Measurements from ENCODE around the gene HPS5. TPM values are rescaled to one million over a fixed set of nuclear protein-coding genes. Genes with fewer than 3 reads are reported as not detected.
"Not testable (repeated sequence)": the region's sequence is repeated elsewhere in the genome, so short reads cannot be mapped to it uniquely, and the experiment has no call there.

The HPS5 gene
- total RNA-seq, 2 experiments from 2014 or later: 15.8 to 18.0 TPM

DNA sequence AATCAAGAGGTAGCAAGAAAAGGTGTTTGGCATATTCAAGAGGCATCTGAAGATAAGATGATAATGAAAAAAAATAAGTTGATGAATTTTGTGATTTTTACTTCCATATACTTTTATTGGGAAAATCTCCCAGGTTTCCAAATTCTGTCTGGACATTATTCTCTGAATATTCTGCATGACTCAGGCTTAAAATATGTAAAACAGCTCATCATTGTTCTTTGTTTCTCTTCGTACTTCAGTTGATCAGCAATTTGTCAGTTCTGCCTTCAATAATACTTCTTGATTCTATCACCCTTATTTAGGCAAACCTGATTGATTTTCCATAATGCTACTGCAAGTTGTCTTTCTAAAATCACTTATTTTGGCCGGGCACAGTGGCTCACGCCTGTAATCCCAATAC, 30.6 kb upstream of the HPS5 start:
- Mint-ChIP-seq H3K4me1 (ENCODE audit: low read depth) (no peaks in the 10 kb centered on the region), H3K36me3 (ENCODE audit: low read depth) (peaks cover 48% of the 10 kb centered on the region), H3K9me3 (ENCODE audit: insufficient read depth) (no peaks in the 10 kb centered on the region), H3K27ac (no peak overlapping the region), H3K4me3 (no peak overlapping the region), H3K27me3 (ENCODE audit: low read depth) (no peaks in the 10 kb centered on the region)
- ChIA-PET POLR2A (no interaction called here), CTCF (no interaction called here)
- DNase-seq (no peak), ATAC-seq (no peak)

- Mint-ChIP-seq H3K4me3 (no peak overlapping the region), H3K4me1 (ENCODE audit: low read depth) (no peaks in the 10 kb centered on the region), H3K27me3 (ENCODE audit: low read depth) (no peaks in the 10 kb centered on the region), H3K27ac (no peak overlapping the region), H3K36me3 (ENCODE audit: low read depth) (peaks cover 38% of the 10 kb centered on the region), H3K9me3 (ENCODE audit: insufficient read depth) (no peaks in the 10 kb centered on the region)
- POLR2A ChIA-PET: interaction anchor here (0.6 kb wide), 1 partner anchor 36 kb away, joined by 3 read pairs; no protein-coding TSS in a partner anchor
- CTCF ChIA-PET: interaction anchor here (1.4 to 1.9 kb wide), 2 partner anchors 16 to 104 kb away, joined by 4 to 8 read pairs; no protein-coding TSS in a partner anchor
- ATAC-seq (no peak), DNase-seq (no peak)
Measured at GRCh38 chr11:18347471-18348125, 25.7 kb upstream of the HPS5 start.

GRCh38 chr11:18332891-18333290, 11.0 kb upstream of the HPS5 start:
- ChIA-PET POLR2A (interaction anchor here (1.6 kb wide), 1 partner anchor 61 kb away, joined by 4 read pairs; the partner anchor contains the start of gene LDHA), CTCF (interaction anchor here (1.9 to 3.7 kb wide), 2 partner anchors 62 to 89 kb away, joined by 6 to 13 read pairs; partner anchors contain the start of gene LDHA)
- Mint-ChIP-seq H3K27me3 (ENCODE audit: low read depth) (no peaks in the 10 kb centered on the region), H3K4me1 (ENCODE audit: low read depth) (peaks cover 37% of the 10 kb centered on the region), H3K36me3 (ENCODE audit: low read depth) (peaks cover 59% of the 10 kb centered on the region), H3K4me3 (no peak overlapping the region), H3K27ac (peak overlapping the region; percentile 35), H3K9me3 (ENCODE audit: insufficient read depth) (no peaks in the 10 kb centered on the region)
- ATAC-seq (no peak), DNase-seq (no peak)

DNA sequence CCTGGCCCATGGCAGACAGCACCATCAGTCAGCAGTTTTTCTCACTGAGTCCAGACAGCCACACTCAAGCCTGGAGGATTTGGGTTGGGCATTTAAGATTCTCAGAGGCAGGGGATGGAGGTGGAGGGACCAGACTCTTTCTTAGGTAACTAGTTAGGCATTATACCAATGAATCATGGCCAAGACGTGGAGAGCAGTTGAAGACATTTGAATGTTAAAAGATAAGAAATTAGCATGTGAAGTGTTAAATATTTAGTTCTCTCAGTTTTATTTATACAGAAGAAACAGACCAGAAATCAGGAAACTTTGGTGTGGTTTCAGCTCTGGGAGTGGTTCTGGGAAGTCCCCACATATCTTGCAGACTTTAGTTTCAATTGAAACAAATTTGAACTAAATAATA, 10.4 kb upstream of the HPS5 start:
- Mint-ChIP-seq H3K36me3 (ENCODE audit: low read depth) (peaks cover 58% of the 10 kb centered on the region), H3K4me1 (ENCODE audit: low read depth) (peaks cover 37% of the 10 kb centered on the region), H3K27ac (peak overlapping the region; percentile 84), H3K9me3 (ENCODE audit: insufficient read depth) (no peaks in the 10 kb centered on the region), H3K27me3 (ENCODE audit: low read depth) (no peaks in the 10 kb centered on the region), H3K4me3 (no peak overlapping the region)
- DNase-seq (no peak), ATAC-seq (peak; percentile 46)
- ChIA-PET POLR2A (interaction anchor here (0.7 to 2.3 kb wide), 3 partner anchors 10 to 62 kb away, joined by 3 to 10 read pairs (median 4); partner anchors contain the start of genes GTF2H1, HPS5 and LDHA), CTCF (interaction anchor here (1.9 to 3.7 kb wide), 2 partner anchors 62 to 88 kb away, joined by 6 to 13 read pairs; partner anchors contain the start of gene LDHA)

DNA sequence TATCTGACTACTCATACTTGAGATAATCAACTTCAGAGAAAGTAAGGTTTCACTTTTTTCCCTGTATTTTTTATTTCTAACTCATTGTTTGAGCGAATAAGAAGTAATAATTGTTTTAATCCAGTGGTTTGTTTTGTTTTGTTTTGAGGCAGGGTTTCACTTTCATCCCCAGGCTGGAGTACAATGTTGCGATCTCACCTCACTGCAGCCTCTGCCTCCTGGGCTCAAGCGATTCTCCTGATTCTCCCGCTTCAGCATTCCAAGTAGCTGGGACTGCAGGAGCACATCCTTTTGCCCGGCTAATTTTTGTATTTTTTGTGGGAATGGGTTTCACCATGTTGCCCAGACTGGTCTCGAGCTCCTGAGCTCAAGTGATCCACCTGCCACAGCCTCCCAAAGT, 9.0 kb upstream of the HPS5 start:
- Mint-ChIP-seq H3K4me1 (ENCODE audit: low read depth) (peaks cover 41% of the 10 kb centered on the region), H3K9me3 (ENCODE audit: insufficient read depth) (no peaks in the 10 kb centered on the region), H3K36me3 (ENCODE audit: low read depth) (peaks cover 61% of the 10 kb centered on the region), H3K27ac (no peak overlapping the region), H3K27me3 (ENCODE audit: low read depth) (no peaks in the 10 kb centered on the region), H3K4me3 (no peak overlapping the region)
- no peak for DNase-seq
- ATAC-seq: no peak
- CTCF ChIA-PET: interaction anchor here (3.7 kb wide), 1 partner anchor 87 kb away, joined by 13 read pairs; no protein-coding TSS in a partner anchor
- POLR2A ChIA-PET: interaction anchor here (1.1 to 2.3 kb wide), 3 partner anchors 9 to 192 kb away, joined by 3 to 10 read pairs (median 3); partner anchors contain the start of genes GTF2H1 and HPS5

DNA sequence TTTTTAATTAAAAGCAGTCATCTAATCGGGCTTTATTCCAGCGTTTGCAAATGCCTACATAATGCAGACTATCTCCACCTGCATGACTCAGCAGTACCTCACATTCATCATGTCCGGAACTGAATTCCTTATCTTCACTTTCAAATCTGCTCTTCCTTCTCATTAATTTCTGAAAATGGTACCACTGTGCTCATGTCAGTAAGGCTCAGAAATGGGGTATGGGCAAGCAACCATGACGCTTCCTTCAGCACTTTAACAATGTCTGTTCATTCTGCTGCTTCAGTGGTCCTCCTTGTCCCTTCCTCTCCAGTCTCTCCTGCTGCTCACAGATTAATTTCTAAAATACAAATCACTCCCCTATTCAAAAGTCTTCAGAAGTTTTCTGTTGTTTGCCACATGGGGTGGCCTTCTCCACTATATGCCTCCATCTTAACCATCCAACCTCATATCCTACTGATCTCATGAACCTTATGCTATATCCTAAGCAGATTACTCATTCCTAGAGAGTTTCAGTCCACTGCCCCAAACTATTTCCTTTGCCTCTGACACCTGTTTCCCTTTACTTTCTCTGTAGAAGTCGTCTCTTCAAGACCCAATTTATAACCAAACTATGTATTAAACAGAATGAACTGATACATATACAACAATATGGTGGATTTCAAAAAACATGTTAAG, 7.4 kb upstream of the HPS5 start:
- POLR2A ChIA-PET: no interaction called here
- DNase-seq (no peak), ATAC-seq (peak; percentile 18)
- CTCF ChIA-PET: no interaction called here
- Mint-ChIP-seq H3K4me1 (ENCODE audit: low read depth) (peaks cover 53% of the 10 kb centered on the region), H3K9me3 (ENCODE audit: insufficient read depth) (no peaks in the 10 kb centered on the region), H3K27ac (peak overlapping the region; percentile 45), H3K4me3 (no peak overlapping the region), H3K27me3 (ENCODE audit: low read depth) (no peaks in the 10 kb centered on the region), H3K36me3 (ENCODE audit: low read depth) (peaks cover 59% of the 10 kb centered on the region)

- H3K9me3 Mint-ChIP-seq (ENCODE audit: insufficient read depth): no peaks in the 10 kb centered on the region
- POLR2A ChIA-PET: no interaction called here
- H3K27ac Mint-ChIP-seq: peak overlapping the region; percentile 49
- H3K4me3 Mint-ChIP-seq: peak overlapping the region; percentile 98
- H3K27me3 Mint-ChIP-seq (ENCODE audit: low read depth): no peaks in the 10 kb centered on the region
- peaks cover 57% of the 10 kb centered on the region for H3K4me1 Mint-ChIP-seq (ENCODE audit: low read depth)
- H3K36me3 Mint-ChIP-seq (ENCODE audit: low read depth): peaks cover 35% of the 10 kb centered on the region
- DNase-seq (no peak), ATAC-seq (no peak)
- CTCF ChIA-PET: no interaction called here
Measured at GRCh38 chr11:18324381-18324780, 2.4 kb upstream of the HPS5 start.

- H3K4me1 Mint-ChIP-seq (ENCODE audit: low read depth): peaks cover 58% of the 10 kb centered on the region
- H3K9me3 Mint-ChIP-seq (ENCODE audit: insufficient read depth); H3K27me3 Mint-ChIP-seq (ENCODE audit: low read depth); DNase-seq; ATAC-seq; POLR2A ChIA-PET; CTCF ChIA-PET: not testable (repeated sequence)
- peak overlapping the region; percentile 100 for H3K27ac Mint-ChIP-seq
- peak overlapping the region; percentile 98 for H3K4me3 Mint-ChIP-seq
- peaks cover 35% of the 10 kb centered on the region for H3K36me3 Mint-ChIP-seq (ENCODE audit: low read depth)
Measured at GRCh38 chr11:18323881-18324280, 1.9 kb upstream of the HPS5 start.

GRCh38 chr11:18322818-18323570, 1.1 kb upstream of the HPS5 start:
- DNase-seq (no peak), ATAC-seq (no peak)
- H3K27ac Mint-ChIP-seq: peak overlapping the region; percentile 100
- H3K4me3 Mint-ChIP-seq: peak overlapping the region; percentile 98
- H3K27me3 Mint-ChIP-seq (ENCODE audit: low read depth): no peaks in the 10 kb centered on the region
- ChIA-PET CTCF (interaction anchor here (1.3 to 4.7 kb wide), 3 partner anchors 42 to 79 kb away, joined by 3 to 40 read pairs (median 11); no protein-coding TSS in a partner anchor), POLR2A (interaction anchor here (1.0 to 4.4 kb wide), 9 partner anchors 8 to 311 kb away, joined by 3 to 74 read pairs (median 8); partner anchors contain the start of genes LDHA, SPTY2D1 and TSG101)
- peaks cover 63% of the 10 kb centered on the region for H3K4me1 Mint-ChIP-seq (ENCODE audit: low read depth)
- H3K36me3 Mint-ChIP-seq (ENCODE audit: low read depth): peaks cover 32% of the 10 kb centered on the region
- H3K9me3 Mint-ChIP-seq (ENCODE audit: insufficient read depth): no peaks in the 10 kb centered on the region

DNA sequence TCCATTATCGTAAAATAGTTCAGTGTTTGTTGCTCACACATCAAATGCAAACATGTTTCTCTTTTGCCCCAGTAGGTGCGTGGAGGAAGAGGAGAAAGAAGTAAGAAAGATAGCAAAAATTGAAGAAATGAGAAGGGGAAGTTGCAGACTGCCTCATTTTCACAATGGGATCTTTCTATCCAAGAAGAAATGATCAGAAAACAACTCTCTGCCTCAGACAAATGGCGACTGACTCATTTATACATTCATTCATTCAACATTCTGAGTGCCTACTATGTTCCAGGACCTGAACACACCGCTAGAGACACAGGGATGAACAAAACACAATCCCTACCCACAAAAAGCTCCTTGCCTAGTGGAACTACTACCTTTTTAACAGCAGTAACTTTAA, 367 bp downstream of the HPS5 start:
- no peak for DNase-seq

DNA sequence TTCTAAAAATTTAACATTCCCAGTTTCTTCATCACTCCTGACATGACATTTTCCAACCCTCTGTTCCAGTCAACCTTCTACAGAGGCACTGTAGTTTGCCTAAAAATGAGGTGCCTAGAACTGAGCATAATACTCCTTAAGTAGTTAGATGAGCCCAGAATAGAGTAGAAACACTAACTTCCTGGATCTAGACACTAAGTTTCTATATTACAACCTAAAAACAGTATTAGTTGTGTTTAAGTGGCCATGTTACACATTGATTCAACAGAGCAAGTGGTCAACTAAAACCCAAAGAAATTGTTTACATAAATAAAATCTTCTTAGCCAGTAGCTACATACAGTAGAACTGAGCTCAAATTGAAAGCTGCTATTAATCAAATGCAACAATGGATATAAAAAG, 1.3 kb downstream of the HPS5 start:
- POLR2A ChIA-PET: interaction anchor here (1.3 to 4.4 kb wide), 7 partner anchors 8 to 268 kb away, joined by 3 to 74 read pairs (median 8); partner anchors contain the start of genes LDHA and UEVLD
- ATAC-seq (no peak), DNase-seq (no peak)
- Mint-ChIP-seq H3K27ac (peak overlapping the region; percentile 64), H3K27me3 (ENCODE audit: low read depth) (no peaks in the 10 kb centered on the region), H3K9me3 (ENCODE audit: insufficient read depth) (no peaks in the 10 kb centered on the region), H3K4me1 (ENCODE audit: low read depth) (peaks cover 61% of the 10 kb centered on the region), H3K36me3 (ENCODE audit: low read depth) (peaks cover 28% of the 10 kb centered on the region), H3K4me3 (peak overlapping the region; percentile 51)
- CTCF ChIA-PET: interaction anchor here (1.0 to 4.7 kb wide), 12 partner anchors 14 to 401 kb away, joined by 3 to 40 read pairs (median 4); partner anchors contain the start of gene SAAL1

More for the DNA sequence above, 367 bp downstream of the HPS5 start:
- H3K36me3 Mint-ChIP-seq (ENCODE audit: low read depth): peaks cover 32% of the 10 kb centered on the region
- no peaks in the 10 kb centered on the region for H3K9me3 Mint-ChIP-seq (ENCODE audit: insufficient read depth)
- H3K4me3 Mint-ChIP-seq: peak overlapping the region; percentile 98
- H3K27me3 Mint-ChIP-seq (ENCODE audit: low read depth): no peaks in the 10 kb centered on the region
- ChIA-PET CTCF (interaction anchor here (1.0 to 4.7 kb wide), 9 partner anchors 13 to 216 kb away, joined by 3 to 40 read pairs (median 5); partner anchors contain the start of gene SAAL1), POLR2A (interaction anchor here (0.7 to 4.4 kb wide), 18 partner anchors 9 to 313 kb away, joined by 3 to 74 read pairs (median 4); partner anchors contain the start of genes LDHA, SPTY2D1, TSG101 and UEVLD)
- no peak for ATAC-seq
- peak overlapping the region; percentile 100 for H3K27ac Mint-ChIP-seq
- peaks cover 64% of the 10 kb centered on the region for H3K4me1 Mint-ChIP-seq (ENCODE audit: low read depth)

Data from activated CD8-positive, alpha-beta T cell treated with anti-CD3 and anti-CD28 coated beads, Interleukin-2, amount 10 ng/mL, durations not matched to agents 7 days and 5 days (primary cell).